ENCODE results near the gene CCSER1.

Gene CCSER1

DNA sequence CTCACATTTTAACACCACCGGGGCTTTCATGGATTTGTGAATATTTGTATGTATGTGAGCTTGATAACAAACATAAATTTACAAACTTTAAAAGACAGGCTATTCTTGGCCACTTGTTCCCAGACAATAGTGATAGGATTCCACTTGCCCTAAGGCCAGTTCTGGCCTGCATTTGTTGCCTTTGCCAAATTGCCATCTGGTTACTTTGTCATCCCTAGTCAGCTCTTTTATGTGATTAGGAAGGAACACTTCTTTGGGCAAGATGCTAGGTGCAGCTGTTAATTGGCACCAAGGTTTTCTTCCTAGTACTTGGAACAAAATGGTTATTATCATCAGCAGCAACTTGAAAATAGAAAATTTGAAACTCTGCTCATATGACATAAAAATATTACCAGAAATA lies 63.3 kb downstream of the CCSER1 start:
- Histone ChIP-seq H3K4me1 (ENCODE audit: insufficient read depth, low read length, severe bottlenecking) (no peaks in the 10 kb centered on the region), H3F3A (ENCODE audit: insufficient read depth, low read length) (no peaks in the 10 kb centered on the region)

DNA sequence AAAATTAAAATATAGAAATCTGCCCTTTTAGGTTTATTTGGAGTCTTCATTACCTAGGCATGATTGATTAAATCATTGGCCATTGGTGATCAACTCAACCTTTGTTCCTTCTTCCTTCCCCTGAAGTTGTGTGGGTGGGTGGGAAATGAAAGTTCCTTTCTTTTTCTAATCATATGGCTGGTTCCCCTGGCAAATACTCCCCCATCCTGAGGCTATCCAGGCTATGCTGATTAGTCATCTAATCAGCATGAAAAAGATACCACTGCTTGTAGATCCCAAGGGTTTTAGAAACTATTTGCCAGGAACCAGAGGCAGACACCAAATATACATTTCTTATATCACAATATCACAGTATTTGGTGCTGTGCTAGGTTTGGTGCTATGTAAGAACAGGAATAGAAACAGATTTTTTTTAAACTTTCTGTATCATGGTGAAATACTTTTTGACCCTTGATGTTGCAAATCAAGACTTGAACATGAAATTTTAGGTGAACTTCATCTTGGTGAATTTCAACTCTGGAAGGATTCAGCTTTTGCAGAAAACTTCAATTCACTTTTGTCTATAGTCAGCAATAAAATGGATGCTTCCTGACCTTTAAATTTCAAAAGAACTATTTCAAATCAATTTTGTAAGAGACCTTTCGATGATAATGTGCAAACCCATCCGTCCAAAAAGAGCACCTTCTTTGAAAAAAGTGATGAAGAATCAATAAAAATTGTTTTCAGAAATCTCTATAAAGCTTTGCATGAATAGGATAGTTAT lies 71.1 kb downstream of the CCSER1 start:
- no peaks in the 10 kb centered on the region for H3K9me3 ChIP-seq (ENCODE audit: low read length)
- H3K9ac ChIP-seq (ENCODE audit: low read length), result no peak overlapping the region
- H4K20me1 ChIP-seq (ENCODE audit: insufficient read depth, low read length), result no peaks in the 10 kb centered on the region
- no peaks in the 10 kb centered on the region for H3K79me2 ChIP-seq (ENCODE audit: insufficient read depth, low read length)
- no peaks in the 10 kb centered on the region for H3K9me2 ChIP-seq (ENCODE audit: low read depth, low read length)
- no peak overlapping the region for H3K4me3 ChIP-seq (ENCODE audit: low read depth, low read length, poor library complexity, severe bottlenecking)
- H3K27me3 ChIP-seq (ENCODE audit: insufficient read depth, low read length), result no peaks in the 10 kb centered on the region
- no peak overlapping the region for H3K27ac ChIP-seq (ENCODE audit: low read depth, low read length, poor library complexity, severe bottlenecking)
- no peak overlapping the region for H3K4me2 ChIP-seq (ENCODE audit: low read length)
- no peak overlapping the region for H2AFZ ChIP-seq (ENCODE audit: low read length)
- TF ChIP-seq, protein P1, sequence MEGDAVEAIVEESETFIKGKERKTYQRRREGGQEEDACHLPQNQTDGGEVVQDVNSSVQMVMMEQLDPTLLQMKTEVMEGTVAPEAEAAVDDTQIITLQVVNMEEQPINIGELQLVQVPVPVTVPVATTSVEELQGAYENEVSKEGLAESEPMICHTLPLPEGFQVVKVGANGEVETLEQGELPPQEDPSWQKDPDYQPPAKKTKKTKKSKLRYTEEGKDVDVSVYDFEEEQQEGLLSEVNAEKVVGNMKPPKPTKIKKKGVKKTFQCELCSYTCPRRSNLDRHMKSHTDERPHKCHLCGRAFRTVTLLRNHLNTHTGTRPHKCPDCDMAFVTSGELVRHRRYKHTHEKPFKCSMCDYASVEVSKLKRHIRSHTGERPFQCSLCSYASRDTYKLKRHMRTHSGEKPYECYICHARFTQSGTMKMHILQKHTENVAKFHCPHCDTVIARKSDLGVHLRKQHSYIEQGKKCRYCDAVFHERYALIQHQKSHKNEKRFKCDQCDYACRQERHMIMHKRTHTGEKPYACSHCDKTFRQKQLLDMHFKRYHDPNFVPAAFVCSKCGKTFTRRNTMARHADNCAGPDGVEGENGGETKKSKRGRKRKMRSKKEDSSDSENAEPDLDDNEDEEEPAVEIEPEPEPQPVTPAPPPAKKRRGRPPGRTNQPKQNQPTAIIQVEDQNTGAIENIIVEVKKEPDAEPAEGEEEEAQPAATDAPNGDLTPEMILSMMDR (IDR thresholded peaks at IDR 0.05; ENCODE audit: low read length), result no peak
- TF ChIP-seq EZH2 (IDR thresholded peaks at IDR 0.05; ENCODE audit: borderline replicate concordance, low read length), result no peak
- no peaks in the 10 kb centered on the region for H3F3A ChIP-seq (ENCODE audit: insufficient read depth, low read length)
- no peaks in the 10 kb centered on the region for H3K36me3 ChIP-seq (ENCODE audit: insufficient read depth, low read length)
- H3K4me1 ChIP-seq (ENCODE audit: insufficient read depth, low read length, severe bottlenecking), result no peaks in the 10 kb centered on the region

More for the DNA sequence above, 63.3 kb downstream of the CCSER1 start:
- no peak overlapping the region for H3K9ac ChIP-seq (ENCODE audit: low read length)
- TF ChIP-seq, protein P1 (IDR thresholded peaks at IDR 0.05; ENCODE audit: low read length), result no peak
- no peak for TF ChIP-seq EZH2 (IDR thresholded peaks at IDR 0.05; ENCODE audit: borderline replicate concordance, low read length)
- H3K4me3 ChIP-seq (ENCODE audit: low read depth, low read length, poor library complexity, severe bottlenecking), result no peak overlapping the region
- H3K9me2 ChIP-seq (ENCODE audit: low read depth, low read length), result no peaks in the 10 kb centered on the region
- H3K79me2 ChIP-seq (ENCODE audit: insufficient read depth, low read length), result no peaks in the 10 kb centered on the region
- H3K9me3 ChIP-seq (ENCODE audit: low read length), result no peaks in the 10 kb centered on the region
- H2AFZ ChIP-seq (ENCODE audit: low read length), result no peak overlapping the region
- H3K36me3 ChIP-seq (ENCODE audit: insufficient read depth, low read length), result no peaks in the 10 kb centered on the region
- H3K27ac ChIP-seq (ENCODE audit: low read depth, low read length, poor library complexity, severe bottlenecking), result no peak overlapping the region
- no peaks in the 10 kb centered on the region for H4K20me1 ChIP-seq (ENCODE audit: insufficient read depth, low read length)
- no peaks in the 10 kb centered on the region for H3K27me3 ChIP-seq (ENCODE audit: insufficient read depth, low read length)
- no peak overlapping the region for H3K4me2 ChIP-seq (ENCODE audit: low read length)

DNA sequence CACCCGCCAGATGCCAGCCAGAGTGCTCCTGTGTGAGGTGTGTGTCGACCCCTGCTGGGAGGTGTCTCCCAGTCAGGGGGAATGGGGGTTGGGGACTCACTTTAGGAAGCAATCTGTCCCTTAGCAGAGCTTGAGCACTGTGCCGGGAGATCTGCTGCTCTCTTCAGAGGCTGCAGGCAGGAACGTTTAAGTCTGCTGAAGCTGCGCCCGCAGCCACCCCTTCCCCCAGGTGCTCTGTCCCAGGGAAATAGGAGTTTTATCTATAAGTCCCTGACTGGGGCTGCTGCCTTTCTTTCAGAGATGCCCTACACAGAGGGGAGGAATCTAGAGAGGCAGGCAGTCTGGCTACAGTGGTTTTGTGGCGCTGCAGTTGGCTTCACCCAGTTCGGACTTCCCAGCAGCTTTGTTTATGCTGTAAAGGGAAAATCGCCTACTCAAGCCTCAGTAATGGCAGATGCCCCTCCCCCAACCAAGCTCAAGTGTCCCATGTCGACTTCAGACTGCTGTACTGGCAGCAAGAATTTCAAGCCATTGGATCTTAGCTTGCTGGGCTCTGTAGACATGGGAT lies 80.8 kb downstream of the CCSER1 start:
- H3F3A ChIP-seq (ENCODE audit: insufficient read depth, low read length), result no peaks in the 10 kb centered on the region
- H3K36me3 ChIP-seq (ENCODE audit: insufficient read depth, low read length), result no peaks in the 10 kb centered on the region
- H3K4me1 ChIP-seq (ENCODE audit: insufficient read depth, low read length, severe bottlenecking), result no peaks in the 10 kb centered on the region
- H3K79me2 ChIP-seq (ENCODE audit: insufficient read depth, low read length), result no peaks in the 10 kb centered on the region
- no peak overlapping the region for H2AFZ ChIP-seq (ENCODE audit: low read length)
- no peaks in the 10 kb centered on the region for H3K27me3 ChIP-seq (ENCODE audit: insufficient read depth, low read length)
- no peaks in the 10 kb centered on the region for H3K9me2 ChIP-seq (ENCODE audit: low read depth, low read length)
- no peaks in the 10 kb centered on the region for H3K9me3 ChIP-seq (ENCODE audit: low read length)
- no peak overlapping the region for H3K4me3 ChIP-seq (ENCODE audit: low read depth, low read length, poor library complexity, severe bottlenecking)
- TF ChIP-seq, protein P1 (IDR thresholded peaks at IDR 0.05; ENCODE audit: low read length), result no peak
- TF ChIP-seq EZH2 (IDR thresholded peaks at IDR 0.05; ENCODE audit: borderline replicate concordance, low read length), result no peak
- no peaks in the 10 kb centered on the region for H4K20me1 ChIP-seq (ENCODE audit: insufficient read depth, low read length)
- no peak overlapping the region for H3K9ac ChIP-seq (ENCODE audit: low read length)
- no peak overlapping the region for H3K4me2 ChIP-seq (ENCODE audit: low read length)
- no peak overlapping the region for H3K27ac ChIP-seq (ENCODE audit: low read depth, low read length, poor library complexity, severe bottlenecking)

Data from OCI-LY1 (cell line).